Fibroblast of lung (primary cell): ENCODE data around the gene VWA5B1. TPM values are rescaled to one million over a fixed set of nuclear protein-coding genes. Genes with fewer than 3 reads are reported as not detected.

Experiments used
- DNase-seq, 2 donors: peaks; one replicate each; pipeline versions ENCODE4 v3.0.0 to v3.0.0-alpha.2; 2010; ENCODE audit warnings: low read depth in 2 of 2
- H2AFZ ChIP-seq: 2 replicates; pipeline ENCODE4 v1.5.1; 2012; ENCODE audit warnings: low read length, control low read depth, inconsistent platforms
- H3K27ac ChIP-seq: 2 replicates; pipeline ENCODE4 v1.5.1; 2011; ENCODE audit warnings: low read length, control low read depth; ENCODE audit not compliant: insufficient read depth
- H3K27me3 ChIP-seq: 2 replicates; pipeline ENCODE4 v1.5.1; 2011; ENCODE audit warnings: mild to moderate bottlenecking, low read length; ENCODE audit not compliant: control insufficient read depth, insufficient read depth
- H3K36me3 ChIP-seq: 2 replicates; pipeline ENCODE4 v1.5.1; 2011; ENCODE audit warnings: low read length; ENCODE audit not compliant: control insufficient read depth, insufficient read depth
- H3K4me1 ChIP-seq: 2 replicates; pipeline ENCODE4 v1.5.1; 2011; ENCODE audit warnings: low read length; ENCODE audit not compliant: control insufficient read depth, insufficient read depth; ENCODE audit errors: extremely low read depth
- H3K4me2 ChIP-seq: 2 replicates; pipeline ENCODE4 v1.5.1; 2011; ENCODE audit warnings: low read length, control low read depth; ENCODE audit not compliant: insufficient read depth; ENCODE audit errors: extremely low read depth
- H3K4me3 ChIP-seq, 4 experiments: fragments of 200-600 bp in 1 of 4; sonication (generic) in 1 of 4; replicated peaks in 1 of 4; 2 replicates each; pipeline ENCODE4 v1.5.1; 2011 to 2016; ENCODE audit warnings: low read length in 4 of 4, low read depth in 3 of 4, mild to moderate bottlenecking in 3 of 4, control low read depth in 2 of 4, inconsistent platforms in 1 of 4, mixed read lengths in 1 of 4; ENCODE audit not compliant: insufficient read depth in 1 of 4; ENCODE audit errors: control extremely low read depth in 1 of 4
- H3K79me2 ChIP-seq: 2 replicates; pipeline ENCODE4 v1.5.1; 2012; ENCODE audit warnings: mild to moderate bottlenecking, low read length, inconsistent platforms; ENCODE audit not compliant: control insufficient read depth, insufficient read depth
- H3K9ac ChIP-seq: 2 replicates; pipeline ENCODE4 v1.5.1; 2011; ENCODE audit warnings: mild to moderate bottlenecking, low read length, control low read depth; ENCODE audit not compliant: insufficient read depth
- H3K9me3 ChIP-seq: 2 replicates; pipeline ENCODE4 v1.5.1; 2012; ENCODE audit warnings: low read depth, low read length; ENCODE audit not compliant: control insufficient read depth, insufficient read depth
- H4K20me1 ChIP-seq: 2 replicates; pipeline ENCODE4 v1.5.1; 2011; ENCODE audit warnings: low read length; ENCODE audit not compliant: control insufficient read depth, insufficient read depth; ENCODE audit errors: extremely low read depth
- EZH2 ChIP-seq: IDR thresholded peaks from 2 replicates; pipeline ENCODE4 v1.5.1; 2012; ENCODE audit warnings: low read length, control low read depth, mild to moderate bottlenecking; ENCODE audit errors: missing control alignments
- polyA plus RNA-seq, 2 donors: library from polyadenylated mRNA; depleted of rRNA in 1 of 2; stranded (reverse) in 1 of 2; unstranded in 1 of 2; fragments of >200 nt; gene quantifications; 2 replicates each; pipeline ENCODE4 v1.2.1, GENCODE V29; 2011 to 2012; ENCODE audit warnings: missing spikeins in 1 of 2
- total RNA-seq: library from RNA; depleted of rRNA; stranded (reverse); fragments of >200 nt; gene quantifications from 2 replicates; pipeline ENCODE4 v1.2.1, GENCODE V29; 2014
- TF ChIP-seq, protein P1 (sequence below), 2 donors: IDR thresholded peaks in 1 of 2; conservative IDR thresholded peaks in 1 of 2; 1 replicate in 1 of 2; 2 replicates in 1 of 2; pipeline ENCODE4 v1.5.1; 2011 to 2012; ENCODE audit warnings: low read length in 2 of 2, control low read depth in 1 of 2, inconsistent platforms in 1 of 2, low read depth in 1 of 2, mild to moderate bottlenecking in 1 of 2

Gene VWA5B1
- total and polyA plus RNA-seq, 2 donors (not counting 1 experiment from before 2014, with no cell fraction given): not detected

DNA sequence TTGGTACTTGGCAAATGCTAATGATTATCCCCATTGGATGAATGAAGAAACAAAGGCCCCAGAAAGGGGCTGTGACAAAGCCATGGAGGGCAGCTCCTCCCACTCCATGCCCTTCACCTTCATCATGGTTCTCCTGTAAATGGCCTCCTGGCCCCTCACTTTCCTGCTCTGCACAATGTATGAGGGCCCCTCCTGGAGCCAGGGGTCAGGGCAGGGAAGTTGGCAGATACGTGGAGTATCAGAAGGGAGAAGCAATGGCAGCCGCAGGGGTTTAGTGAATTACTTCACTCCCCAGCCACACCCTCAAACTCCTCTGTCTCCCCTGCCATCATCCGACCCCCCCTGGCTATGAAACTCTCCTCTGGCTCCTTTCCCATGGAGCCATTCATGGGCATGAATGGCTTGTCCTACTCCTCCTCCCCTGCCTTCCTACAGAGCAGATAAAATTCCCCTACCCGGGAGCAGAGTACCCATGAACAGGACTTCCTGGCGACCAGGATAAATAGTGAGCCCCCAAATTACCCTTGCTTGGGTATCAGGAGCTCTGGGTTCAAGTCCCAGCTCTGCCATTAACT lies 109.0 kb downstream of the VWA5B1 start:
- H2AFZ ChIP-seq: no peak overlapping the region
- H3K4me2 ChIP-seq: no peak overlapping the region

DNA sequence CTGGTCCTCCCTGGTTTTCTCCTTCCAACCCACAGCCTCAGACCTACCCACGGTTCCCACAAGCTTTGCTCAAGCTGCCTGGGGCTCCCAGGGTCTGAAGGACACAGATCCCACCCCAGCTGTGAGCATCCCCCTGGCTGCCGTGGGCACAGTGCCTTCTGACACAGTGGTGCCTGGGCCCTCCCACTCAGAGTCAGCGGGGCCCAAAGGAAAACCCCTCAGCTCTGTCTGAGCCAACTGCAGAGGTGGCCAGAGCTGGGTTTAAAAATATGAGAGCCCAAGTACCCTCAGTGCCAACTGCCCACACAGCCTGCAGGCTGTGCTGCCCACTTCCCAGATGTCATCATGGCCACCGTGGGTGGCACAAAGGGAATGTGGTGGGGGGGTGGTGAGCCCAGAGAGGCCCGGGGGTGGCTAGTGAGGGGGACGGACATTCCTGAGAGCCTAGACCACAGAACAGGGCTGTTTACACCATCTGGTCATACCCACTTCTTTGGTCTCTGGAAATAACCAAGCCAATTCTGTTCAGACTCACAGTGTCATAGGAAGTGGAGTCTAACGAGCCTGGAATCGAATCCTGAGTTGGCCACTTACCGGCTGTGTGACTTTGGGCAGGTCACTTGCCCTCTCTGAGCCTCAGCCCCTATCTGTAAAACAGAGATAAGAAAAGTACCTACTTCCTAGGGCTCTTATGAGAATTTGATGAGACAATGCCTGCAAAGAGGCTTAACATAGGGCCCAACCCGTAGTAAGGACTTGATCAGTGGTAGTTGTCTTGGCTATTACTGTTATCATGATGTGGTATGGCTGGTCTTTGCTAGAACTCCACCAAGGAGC lies 109.9 kb downstream of the VWA5B1 start:
- Histone ChIP-seq H3K4me2 (no peak overlapping the region), H3K9ac (no peak overlapping the region), H3K79me2 (no peaks in the 10 kb centered on the region), H3K27me3 (peaks cover 21% of the 10 kb centered on the region), H2AFZ (no peak overlapping the region), H4K20me1 (no peaks in the 10 kb centered on the region), H3K36me3 (no peaks in the 10 kb centered on the region), H3K4me3 (no peak overlapping the region), H3K4me1 (no peaks in the 10 kb centered on the region), H3K9me3 (no peaks in the 10 kb centered on the region), H3K27ac (no peak overlapping the region)
- TF ChIP-seq, protein P1, sequence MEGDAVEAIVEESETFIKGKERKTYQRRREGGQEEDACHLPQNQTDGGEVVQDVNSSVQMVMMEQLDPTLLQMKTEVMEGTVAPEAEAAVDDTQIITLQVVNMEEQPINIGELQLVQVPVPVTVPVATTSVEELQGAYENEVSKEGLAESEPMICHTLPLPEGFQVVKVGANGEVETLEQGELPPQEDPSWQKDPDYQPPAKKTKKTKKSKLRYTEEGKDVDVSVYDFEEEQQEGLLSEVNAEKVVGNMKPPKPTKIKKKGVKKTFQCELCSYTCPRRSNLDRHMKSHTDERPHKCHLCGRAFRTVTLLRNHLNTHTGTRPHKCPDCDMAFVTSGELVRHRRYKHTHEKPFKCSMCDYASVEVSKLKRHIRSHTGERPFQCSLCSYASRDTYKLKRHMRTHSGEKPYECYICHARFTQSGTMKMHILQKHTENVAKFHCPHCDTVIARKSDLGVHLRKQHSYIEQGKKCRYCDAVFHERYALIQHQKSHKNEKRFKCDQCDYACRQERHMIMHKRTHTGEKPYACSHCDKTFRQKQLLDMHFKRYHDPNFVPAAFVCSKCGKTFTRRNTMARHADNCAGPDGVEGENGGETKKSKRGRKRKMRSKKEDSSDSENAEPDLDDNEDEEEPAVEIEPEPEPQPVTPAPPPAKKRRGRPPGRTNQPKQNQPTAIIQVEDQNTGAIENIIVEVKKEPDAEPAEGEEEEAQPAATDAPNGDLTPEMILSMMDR (conservative IDR thresholded peaks at IDR 0.05 in 1 of 2, IDR thresholded peaks at IDR 0.05 in 1 of 2; ENCODE audit: low read depth in 1 of 2, low read length in 2 of 2): no peak
- no peak for TF ChIP-seq EZH2
- peak in 1 of 2 donors; percentile 50 for DNase-seq

More for the DNA sequence above, 109.0 kb downstream of the VWA5B1 start:
- Histone ChIP-seq H3K9me3 (no peaks in the 10 kb centered on the region), H3K27ac (no peak overlapping the region), H3K4me3 (no peak overlapping the region), H3K9ac (no peak overlapping the region), H3K36me3 (no peaks in the 10 kb centered on the region), H4K20me1 (no peaks in the 10 kb centered on the region), H3K79me2 (no peaks in the 10 kb centered on the region), H3K27me3 (peaks cover 21% of the 10 kb centered on the region), H3K4me1 (no peaks in the 10 kb centered on the region)
- TF ChIP-seq EZH2: no peak
- TF ChIP-seq, protein P1 (conservative IDR thresholded peaks at IDR 0.05 in 1 of 2, IDR thresholded peaks at IDR 0.05 in 1 of 2; ENCODE audit: low read depth in 1 of 2, low read length in 2 of 2): no peak
- no peak for DNase-seq

DNA sequence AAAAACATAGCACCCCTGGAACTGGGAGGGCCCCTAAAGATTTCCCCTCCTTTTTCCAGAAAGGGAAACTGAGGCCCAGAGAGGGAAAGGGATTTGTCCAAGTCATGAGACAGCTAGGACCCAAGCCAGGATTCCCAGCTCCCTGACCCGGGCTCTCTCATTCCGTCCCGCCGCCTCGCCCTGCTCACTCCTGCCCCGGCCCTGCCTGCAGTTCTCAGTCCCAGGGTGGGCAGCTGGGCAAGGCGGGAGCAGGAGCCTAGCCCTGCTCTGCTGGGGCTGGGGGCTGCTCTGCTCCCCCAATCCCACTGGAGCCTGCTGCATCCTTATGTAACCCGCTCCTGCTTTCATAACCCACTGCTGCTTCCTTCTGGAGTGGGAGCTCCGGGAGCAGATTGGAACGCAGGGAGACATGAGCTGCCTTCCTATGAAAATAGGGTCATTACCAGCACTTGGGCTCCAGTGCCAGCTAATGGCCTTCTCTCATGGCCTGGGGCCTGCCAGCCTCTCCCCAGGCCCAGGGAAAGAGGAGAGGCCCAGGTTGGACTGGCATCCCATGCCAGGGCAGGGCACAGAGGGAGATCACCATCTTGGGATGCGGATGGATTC lies 110.8 kb downstream of the VWA5B1 start:
- Histone ChIP-seq H3K4me2 (no peak overlapping the region), H3K9me3 (no peaks in the 10 kb centered on the region), H3K27ac (no peak overlapping the region), H3K9ac (no peak overlapping the region), H4K20me1 (no peaks in the 10 kb centered on the region), H3K4me1 (peaks cover 4% of the 10 kb centered on the region), H3K36me3 (no peaks in the 10 kb centered on the region), H2AFZ (no peak overlapping the region), H3K4me3 (no peak overlapping the region), H3K79me2 (no peaks in the 10 kb centered on the region), H3K27me3 (peaks cover 21% of the 10 kb centered on the region)
- TF ChIP-seq EZH2: no peak
- TF ChIP-seq, protein P1 (conservative IDR thresholded peaks at IDR 0.05 in 1 of 2, IDR thresholded peaks at IDR 0.05 in 1 of 2; ENCODE audit: low read depth in 1 of 2, low read length in 2 of 2): no peak
- DNase-seq: no peak
